ENCODE data around the gene UIMC1. TPM values are rescaled to one million over a fixed set of nuclear protein-coding genes. Genes with fewer than 3 reads are reported as not detected.

UIMC1 gene
- total and polyA plus RNA-seq, 2 of the 4 experiments (the other 2 are of a cell fraction), result 19.5 to 27.6 TPM

DNA sequence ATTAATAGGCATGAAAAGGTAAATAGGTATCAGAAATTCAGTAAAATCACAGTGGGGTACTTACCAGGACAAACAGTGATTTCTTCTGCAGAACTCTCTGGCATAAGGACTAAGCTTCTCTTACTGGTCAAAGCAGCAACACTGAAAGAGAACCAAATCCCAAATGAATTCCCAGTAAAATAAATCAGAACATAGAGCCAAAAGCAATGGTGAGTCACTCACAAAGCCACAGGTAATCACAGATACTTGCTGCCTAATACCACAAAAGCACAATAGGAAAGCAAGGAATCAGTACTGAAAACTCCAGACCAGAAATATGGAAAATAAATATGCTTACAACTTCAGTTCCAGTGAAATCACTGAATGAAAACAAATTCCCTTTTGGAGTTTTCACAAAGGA is 50.7 kb downstream of the UIMC1 start:
- H3K4me1 ChIP-seq (ENCODE audit: control insufficient read depth, insufficient read depth, low read length), result no peaks in the 10 kb centered on the region
- no peak for ATAC-seq (ENCODE audit: low read depth)
- dilution Hi-C loops (cut with HindIII; ENCODE audit: low sequenced_read_pairs, unreplicated experiment) (no loop called here), intact Hi-C loops (cut with micrococcal nuclease) (loop anchor here (5.0 kb wide), 1 partner anchor 144 kb away; the partner anchor contains the start of gene UNC5A), in situ Hi-C loops (cut with MboI; ENCODE audit: low sequenced_read_pairs) (no loop called here)
- H2BK15ac ChIP-seq (ENCODE audit: low read depth, low read length), result no peak overlapping the region
- no peak overlapping the region for H2BK20ac ChIP-seq (ENCODE audit: low read depth, low read length)
- no peak overlapping the region for H3K14ac ChIP-seq (replicated peaks; ENCODE audit: low read depth, low read length)
- no peak overlapping the region for H3K23ac ChIP-seq (ENCODE audit: low read depth, low read length)
- TF ChIP-seq, protein P1, sequence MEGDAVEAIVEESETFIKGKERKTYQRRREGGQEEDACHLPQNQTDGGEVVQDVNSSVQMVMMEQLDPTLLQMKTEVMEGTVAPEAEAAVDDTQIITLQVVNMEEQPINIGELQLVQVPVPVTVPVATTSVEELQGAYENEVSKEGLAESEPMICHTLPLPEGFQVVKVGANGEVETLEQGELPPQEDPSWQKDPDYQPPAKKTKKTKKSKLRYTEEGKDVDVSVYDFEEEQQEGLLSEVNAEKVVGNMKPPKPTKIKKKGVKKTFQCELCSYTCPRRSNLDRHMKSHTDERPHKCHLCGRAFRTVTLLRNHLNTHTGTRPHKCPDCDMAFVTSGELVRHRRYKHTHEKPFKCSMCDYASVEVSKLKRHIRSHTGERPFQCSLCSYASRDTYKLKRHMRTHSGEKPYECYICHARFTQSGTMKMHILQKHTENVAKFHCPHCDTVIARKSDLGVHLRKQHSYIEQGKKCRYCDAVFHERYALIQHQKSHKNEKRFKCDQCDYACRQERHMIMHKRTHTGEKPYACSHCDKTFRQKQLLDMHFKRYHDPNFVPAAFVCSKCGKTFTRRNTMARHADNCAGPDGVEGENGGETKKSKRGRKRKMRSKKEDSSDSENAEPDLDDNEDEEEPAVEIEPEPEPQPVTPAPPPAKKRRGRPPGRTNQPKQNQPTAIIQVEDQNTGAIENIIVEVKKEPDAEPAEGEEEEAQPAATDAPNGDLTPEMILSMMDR (conservative IDR thresholded peaks at IDR 0.05; ENCODE audit: low read depth, low read length), result no peak
- TF ChIP-seq FOS (IDR thresholded peaks at IDR 0.05; ENCODE audit: low read depth, low read length), result no peak
- no peak for TF ChIP-seq MXI1 (IDR thresholded peaks at IDR 0.05; ENCODE audit: borderline replicate concordance, low read depth, low read length)
- no peak for TF ChIP-seq BHLHE40 (IDR thresholded peaks at IDR 0.05; ENCODE audit: low read depth, low read length)
- no peak for TF ChIP-seq RCOR1 (IDR thresholded peaks at IDR 0.05; ENCODE audit: insufficient replicate concordance, low read length)
- peaks cover 9% of the 10 kb centered on the region for H3K36me3 ChIP-seq (ENCODE audit: control insufficient read depth, insufficient read depth, low read length)
- H2AK5ac ChIP-seq (ENCODE audit: low read depth, low read length), result no peak overlapping the region
- no peak overlapping the region for H3K4me2 ChIP-seq (ENCODE audit: low read depth, low read length)
- BruUV-seq (replicated peaks), result no TSS peak
- H4K91ac ChIP-seq (ENCODE audit: insufficient read depth, low read depth, low read length), result no peak overlapping the region
- peaks cover 9% of the 10 kb centered on the region; the same call in 1 of the 2 replicates for H4K20me1 ChIP-seq (ENCODE audit: insufficient read depth, low read length)
- no peak overlapping the region for H3K18ac ChIP-seq (ENCODE audit: low read depth, low read length)
- H3K4ac ChIP-seq (ENCODE audit: low read depth, low read length), result no peak overlapping the region
- no peaks in the 10 kb centered on the region for H3K9me1 ChIP-seq (ENCODE audit: insufficient read depth, low read length)
- H2BK120ac ChIP-seq (ENCODE audit: low read depth, low read length), result no peak overlapping the region
- H4K5ac ChIP-seq (ENCODE audit: low read depth, low read length), result no peak overlapping the region
- H3K4me3 ChIP-seq (ENCODE audit: insufficient read depth, low read depth, low read length), result no peak overlapping the region
- no peak overlapping the region for H3K9ac ChIP-seq (ENCODE audit: low read depth, low read length)
- H2BK5ac ChIP-seq (ENCODE audit: low read depth, low read length, poor library complexity, severe bottlenecking), result no peak overlapping the region
- peak; percentile 23 for DNase-seq
- CTCF ChIA-PET, result no interaction called here
- no peak overlapping the region for H3K56ac ChIP-seq (ENCODE audit: extremely low read depth, insufficient read depth, low read length)
- no peak overlapping the region for H2AK9ac ChIP-seq (replicated peaks; ENCODE audit: low read depth, low read length, poor library complexity)
- POLR2A ChIA-PET (ENCODE audit: unreplicated experiment), result no interaction called here
- no peak overlapping the region for H4K8ac ChIP-seq (ENCODE audit: low read depth in 2 of 2, low read length in 2 of 2)
- H3K79me1 ChIP-seq (ENCODE audit: low read depth in 1 of 2, low read length in 2 of 2), result peaks cover 12 to 19% of the 10 kb centered on the region in 2 experiments; a peak in 2 of 4 replicates
- H3K27ac ChIP-seq (ENCODE audit: insufficient read depth, low read length), result no peak overlapping the region
- H3K9me3 ChIP-seq (ENCODE audit: control insufficient read depth, insufficient read depth, low read length), result no peaks in the 10 kb centered on the region
- H2AFZ ChIP-seq (replicated peaks; ENCODE audit: low read length, poor library complexity), result no peak overlapping the region
- H3K27me3 ChIP-seq (ENCODE audit: control insufficient read depth, insufficient read depth, low read length), result no peaks in the 10 kb centered on the region

Measured in IMR-90 (cell line).